ENCODE results near the gene HBM.

- TF ChIP-seq FOXM1 (IDR thresholded peaks at IDR 0.05; ENCODE audit: low read depth) (no peak), CTCF (IDR thresholded peaks at IDR 0.05) (no peak), POLR2AphosphoS5 (IDR thresholded peaks at IDR 0.05; ENCODE audit: low read depth, low read length) (no peak), NFIC (IDR thresholded peaks at IDR 0.05; ENCODE audit: borderline replicate concordance) (no peak), REST (IDR thresholded peaks at IDR 0.05; ENCODE audit: low read depth, low read length) (no peak), EZH2phosphoT487 (IDR thresholded peaks at IDR 0.05; ENCODE audit: borderline replicate concordance, low read depth) (no peak), RAD21 (IDR thresholded peaks at IDR 0.05; ENCODE audit: low read length) (no peak), SIN3A (IDR thresholded peaks at IDR 0.05; ENCODE audit: borderline replicate concordance, low read depth, low read length) (no peak), PBX3 (IDR thresholded peaks at IDR 0.05) (no peak)
These were observed 26.1 kb downstream of the HBM start for GRCh38 chr16:191831-192230.

All from SK-N-SH (cell line).